ENCODE data around the gene TFB1M.
"Not testable (repeated sequence)": the region's sequence is repeated elsewhere in the genome, so short reads cannot be mapped to it uniquely, and the experiment has no call there.

The TFB1M gene

GRCh38 chr6:155314092-155314772 lies at the start of gene TFB1M:
TSS of gene TFB1M (minus strand) at chr6:155314484. CDS start at chr6:155314428, 56 bp downstream.
- ATAC-seq, result peak; percentile 94 to 96

GRCh38 chr6:155364021-155364420 lies 49.7 kb upstream of the TFB1M start:
- ATAC-seq, result not testable (repeated sequence)

DNA sequence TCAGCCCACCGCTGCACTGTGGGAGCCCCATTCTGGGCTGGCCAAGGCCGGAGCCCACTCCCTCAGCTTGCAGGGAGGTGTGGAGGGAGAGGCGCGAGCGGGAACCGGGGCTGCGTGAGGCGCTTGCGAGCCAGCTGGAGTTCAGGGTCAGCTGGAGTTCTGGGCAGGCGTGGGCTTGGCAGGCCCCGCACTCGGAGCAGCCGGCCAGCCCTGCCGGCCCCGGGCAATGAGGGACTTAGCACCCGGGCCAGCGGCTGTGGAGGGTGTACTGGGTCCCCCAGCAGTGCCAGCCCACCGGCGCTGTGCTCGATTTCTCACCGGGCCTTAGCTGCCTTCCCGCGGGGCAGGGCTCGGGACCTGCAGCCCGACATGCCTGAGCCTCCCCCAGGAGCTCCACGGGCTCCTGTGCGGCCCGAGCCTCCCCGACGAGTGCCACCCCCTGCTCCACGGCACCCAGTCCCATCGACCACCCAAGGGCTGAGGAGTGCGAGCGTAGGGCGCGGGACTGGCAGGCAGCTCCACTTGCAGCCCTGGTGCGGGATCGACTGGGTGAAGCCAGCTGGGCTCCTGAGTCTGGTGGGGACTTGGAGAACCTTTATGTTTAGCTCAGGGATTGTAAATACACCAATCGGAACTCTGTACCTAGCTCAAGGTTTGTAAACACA lies 48.8 kb upstream of the TFB1M start:
- not testable (repeated sequence) for ATAC-seq

- ATAC-seq, result no peak
Observed at GRCh38 chr6:155354167-155354566, 39.9 kb upstream of the TFB1M start.

GRCh38 chr6:155352811-155353210 lies 38.5 kb upstream of the TFB1M start:
- no peak for ATAC-seq

DNA sequence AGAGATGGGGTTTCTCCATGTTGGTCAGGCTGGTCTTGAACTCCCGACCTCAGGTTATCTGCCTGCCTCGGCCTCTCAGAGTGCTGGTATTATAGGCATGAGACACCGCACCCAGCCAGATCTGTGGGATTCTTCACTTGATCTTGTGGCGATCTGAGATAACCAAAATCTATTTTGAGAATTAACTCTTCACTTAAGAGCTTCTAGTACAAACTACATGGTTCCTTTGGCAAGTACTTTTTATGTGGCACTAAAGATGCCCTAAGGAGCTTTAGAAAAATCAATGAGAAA lies 37.8 kb upstream of the TFB1M start:
- no peak for ATAC-seq

DNA sequence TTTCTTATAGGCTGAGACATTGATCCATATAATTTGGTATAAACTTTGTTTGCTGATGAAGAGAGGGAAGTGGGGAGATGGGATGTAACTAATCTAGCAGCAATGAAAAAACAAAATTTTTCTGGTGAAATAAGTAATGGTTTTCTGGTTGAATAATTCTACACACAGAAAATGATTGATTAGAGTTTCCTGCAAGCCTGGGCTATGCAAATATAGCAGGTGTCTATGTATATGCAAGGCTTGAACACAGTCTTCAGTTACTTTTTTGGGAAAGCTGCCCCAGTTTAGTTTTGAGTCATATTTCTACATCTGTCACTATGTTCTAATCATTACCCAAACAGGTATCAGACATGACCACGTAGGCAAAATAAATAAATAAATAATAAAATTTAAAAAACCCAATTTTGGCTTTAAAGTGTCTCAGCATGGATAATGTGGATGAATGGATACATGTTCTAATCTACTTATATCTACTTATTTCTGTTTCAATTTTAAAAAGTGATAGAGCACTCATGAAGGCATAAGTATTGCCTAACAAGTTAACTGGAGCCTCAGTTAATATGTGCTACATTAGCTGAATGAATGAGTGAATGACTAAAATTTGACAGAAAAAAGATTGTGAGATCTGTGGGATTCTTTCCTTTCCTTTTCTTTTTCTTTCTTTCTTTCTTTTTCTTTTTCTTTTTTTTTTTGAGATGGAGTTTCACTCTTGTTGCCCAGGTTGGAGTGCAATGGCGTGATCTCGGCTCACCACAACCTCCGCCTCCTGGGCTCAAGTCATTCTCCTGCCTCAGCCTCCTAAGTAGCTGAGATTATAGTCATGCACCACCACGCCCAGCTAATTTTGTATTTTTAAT lies 37.2 kb upstream of the TFB1M start:
- no peak for ATAC-seq

DNA sequence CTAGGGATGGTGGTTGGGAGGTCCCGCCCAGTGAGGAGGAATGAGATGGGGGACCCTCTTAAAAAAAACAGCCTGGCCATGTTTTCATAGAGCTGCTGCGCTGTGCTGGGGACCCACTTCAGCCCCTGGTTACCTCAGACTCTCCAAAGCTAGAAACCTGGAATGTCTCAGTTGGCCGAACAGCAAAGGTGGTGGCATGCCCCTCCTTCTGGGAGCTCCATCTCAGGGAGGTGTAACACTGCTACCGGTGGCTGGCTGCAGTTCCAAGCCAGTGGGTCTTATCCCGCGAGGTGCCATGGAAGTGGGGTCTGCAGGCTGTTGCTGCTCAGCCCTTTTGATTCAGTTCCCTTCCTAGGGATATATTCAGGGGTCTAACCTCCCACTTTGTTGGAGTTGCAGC lies 35.7 kb upstream of the TFB1M start:
- ATAC-seq, result no peak

DNA sequence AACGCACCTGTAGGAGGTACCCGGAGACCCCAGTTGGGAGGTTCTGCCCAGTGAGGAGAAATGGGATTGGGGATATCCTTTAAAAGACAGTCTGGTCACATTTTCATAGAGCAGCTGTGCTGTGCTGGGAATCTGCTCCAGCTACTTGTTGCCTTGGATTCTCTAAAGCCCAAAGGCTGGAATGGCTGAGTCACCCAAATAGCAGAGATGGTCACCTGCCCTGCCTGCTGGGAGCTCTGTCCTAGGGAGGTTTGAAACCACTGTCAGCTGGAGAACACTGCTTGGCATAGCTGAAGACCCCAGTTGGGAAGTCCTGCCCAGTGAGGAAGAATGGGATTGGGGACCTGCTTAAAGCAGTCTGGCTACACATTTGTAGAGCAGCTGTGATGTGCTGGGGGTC lies 34.8 kb upstream of the TFB1M start:
- ATAC-seq, result no peak

GRCh38 chr6:155347800-155348199 lies 33.5 kb upstream of the TFB1M start:
- peak in 1 of 2 donors; percentile 30 for ATAC-seq

DNA sequence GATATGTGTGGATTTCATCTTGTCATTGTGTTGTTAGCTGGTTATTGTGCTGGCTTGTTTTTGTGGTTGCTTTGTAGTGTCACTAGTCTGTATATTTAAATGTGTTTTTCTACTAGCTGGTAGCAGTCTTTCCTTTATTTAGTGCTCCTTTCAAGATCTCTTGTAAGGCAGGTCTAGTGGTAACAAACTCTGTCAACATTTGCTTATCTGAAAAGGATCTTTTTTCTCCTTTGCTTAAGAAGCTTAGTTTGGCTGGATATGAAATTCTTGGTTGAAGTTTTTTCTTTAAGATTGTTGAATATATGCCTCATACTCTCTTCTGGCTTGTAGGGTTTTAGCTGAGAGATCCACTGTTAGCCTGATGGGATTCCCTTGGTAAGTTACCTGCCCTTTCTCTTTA lies 32.7 kb upstream of the TFB1M start:
- ATAC-seq, result no peak

DNA sequence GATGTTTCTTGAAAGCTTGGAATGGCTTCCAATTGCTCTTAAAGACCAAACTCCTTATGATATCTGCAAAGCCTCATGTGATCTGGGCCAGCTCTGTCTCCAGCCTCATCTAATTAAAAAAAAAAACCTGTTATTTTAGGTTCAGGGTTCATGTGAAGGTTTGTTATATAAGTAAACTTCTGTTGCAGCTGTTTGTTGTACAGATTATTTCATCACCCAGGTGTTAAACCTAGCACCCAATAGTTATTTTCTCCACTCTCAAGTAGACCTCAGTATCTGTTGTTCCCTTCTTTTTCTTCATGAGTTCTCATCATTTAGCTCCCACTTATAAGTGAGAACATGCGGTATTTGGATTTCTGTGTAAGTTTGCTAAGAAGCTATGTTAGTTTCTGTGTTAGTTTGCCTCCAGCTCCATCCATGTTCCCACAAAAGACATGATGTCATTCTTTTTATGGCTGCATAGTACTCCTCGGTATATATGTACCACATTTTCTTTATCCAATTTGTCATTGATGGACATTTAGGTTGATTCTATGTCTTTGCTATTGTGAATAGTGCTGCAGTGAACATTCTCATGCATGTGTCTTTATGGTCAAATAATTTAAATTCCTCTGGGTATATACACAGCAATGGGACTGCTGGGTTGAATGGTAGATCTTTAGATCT lies 30.2 kb upstream of the TFB1M start:
- ATAC-seq, result no peak

GRCh38 chr6:155341130-155341828 lies 27.0 kb upstream of the TFB1M start:
- ATAC-seq, result peak; percentile 54 to 55

GRCh38 chr6:155340464-155341129 lies 26.3 kb upstream of the TFB1M start:
- no peak for ATAC-seq

GRCh38 chr6:155339929-155340328 lies 25.6 kb upstream of the TFB1M start:
- not testable (repeated sequence) for ATAC-seq

GRCh38 chr6:155338237-155338636 lies 24.0 kb upstream of the TFB1M start:
- ATAC-seq, result not testable (repeated sequence)

DNA sequence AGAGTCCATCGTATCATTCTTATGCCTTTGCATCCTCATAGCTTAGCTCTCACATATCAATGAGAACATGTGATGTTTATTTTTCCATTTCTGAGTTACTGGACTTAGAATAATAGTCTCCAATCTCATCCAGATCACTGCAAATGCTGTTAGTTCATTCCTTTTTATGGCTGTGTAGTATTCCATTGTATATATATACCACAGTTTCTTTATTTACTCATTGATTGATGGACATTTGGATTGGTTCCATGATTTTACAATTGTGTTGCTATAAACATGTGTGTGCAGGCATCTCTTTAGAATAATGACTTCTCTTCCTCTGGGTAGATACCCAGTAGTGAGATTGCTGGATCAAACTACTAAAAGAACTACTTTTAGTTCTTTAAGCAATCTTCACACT lies 21.0 kb upstream of the TFB1M start:
- ATAC-seq, result no peak

DNA sequence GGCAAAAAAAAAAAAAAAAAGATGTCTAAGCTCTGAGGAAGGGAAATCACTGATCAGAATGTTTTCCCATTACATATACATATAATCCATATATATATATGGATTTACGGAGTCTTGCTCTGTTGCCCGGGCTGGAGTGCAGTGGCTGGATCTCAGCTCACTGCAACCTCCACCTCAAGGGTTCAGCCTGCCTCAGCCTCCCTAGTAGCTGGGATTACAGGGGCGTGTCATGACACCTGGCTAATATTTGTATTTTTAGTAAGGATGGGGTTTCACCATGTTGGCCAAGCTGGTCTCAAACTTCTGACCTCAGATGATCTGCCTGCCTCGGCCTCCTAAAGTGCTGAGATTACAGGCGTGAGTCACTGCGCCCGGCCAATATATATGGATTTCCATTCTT lies 19.8 kb upstream of the TFB1M start:
- ATAC-seq, result not testable (repeated sequence)

GRCh38 chr6:155333414-155333813 lies 19.1 kb upstream of the TFB1M start:
- peak; percentile 79 to 83 for ATAC-seq

- no peak for ATAC-seq
Observed at GRCh38 chr6:155330922-155331321, 16.6 kb upstream of the TFB1M start.

GRCh38 chr6:155330133-155330734 lies 15.9 kb upstream of the TFB1M start:
- ATAC-seq, result no peak
